ENCODE results near the gene LPP. TPM values are rescaled to one million over a fixed set of nuclear protein-coding genes. Genes with fewer than 3 reads are reported as not detected.
A peak's percentile ranks its signal among the peaks of the same experiment; 100 is the strongest.

LPP gene
- polyA plus RNA-seq, 2 donors: 10.5 to 12.9 TPM

GRCh38 chr3:188647237-188647636, 493.3 kb downstream of the LPP start:
- peaks cover 0 to 3% of the 10 kb centered on the region in 2 donors for H3K36me3 ChIP-seq (ENCODE audit: control insufficient read depth in 2 of 2, insufficient read depth in 2 of 2, low read length in 1 of 2)
- no peaks in the 10 kb centered on the region for H3K27me3 ChIP-seq (ENCODE audit: control insufficient read depth in 1 of 2, insufficient read depth in 2 of 2, low read length in 2 of 2)
- H3K4me1 ChIP-seq (ENCODE audit: control insufficient read depth in 2 of 2, insufficient read depth in 2 of 2, low read length in 1 of 2): no peaks in the 10 kb centered on the region
- 96 to 98% methylated on average over 6 of the region's 6 CpGs for WGBS, 2 donors
- no peak overlapping the region for H3K27ac ChIP-seq (ENCODE audit: low read depth in 2 of 2, low read length in 1 of 2)
- H3K4me3 ChIP-seq (ENCODE audit: low read depth in 1 of 2, low read length in 2 of 2): no peak overlapping the region
- H3K9me3 ChIP-seq (ENCODE audit: control insufficient read depth in 2 of 2, insufficient read depth in 1 of 2, low read depth in 1 of 2, low read length in 1 of 2): no peaks in the 10 kb centered on the region

DNA sequence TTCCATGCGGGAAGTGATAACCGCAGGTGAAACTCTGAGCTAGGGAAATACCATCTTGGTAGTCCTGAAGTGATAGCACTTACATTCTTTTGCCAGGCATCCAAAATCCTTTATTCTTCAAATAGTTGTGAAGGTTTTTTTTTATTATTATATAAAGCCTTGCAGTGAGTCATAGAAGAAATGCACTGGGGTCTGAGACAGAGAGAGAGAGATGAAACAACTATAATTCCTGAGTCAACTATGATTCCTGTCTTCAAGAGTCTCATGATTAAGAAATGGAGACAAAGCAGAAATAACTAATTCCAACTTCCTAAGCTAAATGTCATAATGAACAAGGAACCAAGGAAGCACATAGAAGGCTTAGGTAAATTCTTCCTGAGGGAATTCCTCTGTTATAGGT, 495.6 kb downstream of the LPP start:
- no peak overlapping the region for H3K27ac ChIP-seq (ENCODE audit: low read depth in 2 of 2, low read length in 1 of 2)
- H3K36me3 ChIP-seq (ENCODE audit: control insufficient read depth in 2 of 2, insufficient read depth in 2 of 2, low read length in 1 of 2): peaks cover 0 to 3% of the 10 kb centered on the region in 2 donors
- H3K4me1 ChIP-seq (ENCODE audit: control insufficient read depth in 2 of 2, insufficient read depth in 2 of 2, low read length in 1 of 2): no peaks in the 10 kb centered on the region
- no peaks in the 10 kb centered on the region for H3K9me3 ChIP-seq (ENCODE audit: control insufficient read depth in 2 of 2, insufficient read depth in 1 of 2, low read depth in 1 of 2, low read length in 1 of 2)
- no peaks in the 10 kb centered on the region for H3K27me3 ChIP-seq (ENCODE audit: control insufficient read depth in 1 of 2, insufficient read depth in 2 of 2, low read length in 2 of 2)
- WGBS, 2 donors: 94 to 96% methylated on average over 2 of the region's 2 CpGs
- no peak overlapping the region for H3K4me3 ChIP-seq (ENCODE audit: low read depth in 1 of 2, low read length in 2 of 2)

DNA sequence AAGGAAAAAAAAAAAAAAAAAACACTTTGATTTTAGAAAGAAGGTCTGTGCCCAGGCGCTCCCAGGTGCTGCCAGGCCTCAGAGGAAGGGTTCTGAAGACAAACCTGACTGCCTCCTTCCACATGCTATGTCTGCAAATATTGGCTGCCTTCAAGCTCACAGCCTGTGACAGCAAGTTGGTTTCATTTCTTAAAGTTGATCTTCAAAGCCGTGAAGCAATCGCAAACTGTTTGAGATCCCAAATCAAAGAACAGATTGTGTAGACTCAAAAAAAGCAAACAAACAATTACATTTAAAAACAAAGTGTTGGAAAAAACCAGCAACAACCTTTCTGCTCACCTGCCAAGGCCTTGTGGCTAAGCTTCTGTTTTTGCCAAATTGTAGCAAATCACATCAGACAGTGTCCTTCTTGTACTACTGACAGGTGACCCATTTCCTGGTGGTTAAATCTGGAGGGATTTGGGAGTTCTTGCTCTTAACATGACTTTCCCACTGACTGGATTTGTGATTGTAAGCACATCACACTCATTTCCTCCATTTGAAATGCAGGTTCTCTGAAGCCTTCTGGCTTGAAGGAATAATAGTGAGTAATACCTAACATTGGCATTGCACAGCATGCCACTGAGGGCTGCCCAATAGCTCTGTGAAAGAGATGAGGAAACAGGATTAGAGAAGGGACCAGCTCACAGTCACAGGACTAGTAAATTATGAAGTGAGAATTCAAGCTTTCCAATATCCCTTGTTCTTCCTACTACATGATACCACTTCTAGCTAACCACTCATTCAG, 502.4 kb downstream of the LPP start:
- H3K36me3 ChIP-seq (ENCODE audit: control insufficient read depth in 2 of 2, insufficient read depth in 2 of 2, low read length in 1 of 2): no peaks in the 10 kb centered on the region
- H3K4me1 ChIP-seq (ENCODE audit: control insufficient read depth in 2 of 2, insufficient read depth in 2 of 2, low read length in 1 of 2): no peaks in the 10 kb centered on the region
- WGBS, 2 donors: 62% methylated on average over 3 of the region's 3 CpGs
- no peaks in the 10 kb centered on the region for H3K27me3 ChIP-seq (ENCODE audit: control insufficient read depth in 1 of 2, insufficient read depth in 2 of 2, low read length in 2 of 2)
- peak overlapping the region; percentile 53 to 61 for H3K27ac ChIP-seq (ENCODE audit: low read depth in 2 of 2, low read length in 1 of 2)
- no peak overlapping the region for H3K4me3 ChIP-seq (ENCODE audit: low read depth in 1 of 2, low read length in 2 of 2)
- no peaks in the 10 kb centered on the region for H3K9me3 ChIP-seq (ENCODE audit: control insufficient read depth in 2 of 2, insufficient read depth in 1 of 2, low read depth in 1 of 2, low read length in 1 of 2)

DNA sequence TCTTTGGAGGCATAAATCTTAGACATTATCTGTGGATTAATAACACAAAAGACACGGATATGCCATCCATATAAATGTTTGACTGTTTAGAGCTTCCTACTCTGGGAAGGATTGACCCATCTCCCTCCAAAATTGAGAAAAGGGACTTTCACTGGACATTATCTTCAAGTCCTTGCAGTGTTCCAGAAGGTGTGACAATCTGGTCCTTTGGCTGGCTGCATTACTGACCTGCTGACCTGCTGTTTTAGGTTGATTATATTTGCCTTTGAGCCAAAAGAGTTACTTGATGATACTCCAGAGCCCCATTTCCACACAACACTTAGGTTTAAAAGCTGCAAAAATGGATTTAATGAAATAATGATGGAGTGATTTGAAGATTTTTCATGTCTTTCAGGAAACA, 504.6 kb downstream of the LPP start:
- H3K4me1 ChIP-seq (ENCODE audit: control insufficient read depth in 2 of 2, insufficient read depth in 2 of 2, low read length in 1 of 2): no peaks in the 10 kb centered on the region
- H3K36me3 ChIP-seq (ENCODE audit: control insufficient read depth in 2 of 2, insufficient read depth in 2 of 2, low read length in 1 of 2): no peaks in the 10 kb centered on the region
- H3K27ac ChIP-seq (ENCODE audit: low read depth in 2 of 2, low read length in 1 of 2): no peak overlapping the region
- no peaks in the 10 kb centered on the region for H3K9me3 ChIP-seq (ENCODE audit: control insufficient read depth in 2 of 2, insufficient read depth in 1 of 2, low read depth in 1 of 2, low read length in 1 of 2)
- no peak overlapping the region for H3K4me3 ChIP-seq (ENCODE audit: low read depth in 1 of 2, low read length in 2 of 2)
- WGBS, 2 donors: 58 to 61% methylated on average over 1 of the region's 1 CpG
- no peaks in the 10 kb centered on the region for H3K27me3 ChIP-seq (ENCODE audit: control insufficient read depth in 1 of 2, insufficient read depth in 2 of 2, low read length in 2 of 2)

- H3K4me1 ChIP-seq (ENCODE audit: control insufficient read depth in 2 of 2, insufficient read depth in 2 of 2, low read length in 1 of 2): no peaks in the 10 kb centered on the region
- no peaks in the 10 kb centered on the region for H3K27me3 ChIP-seq (ENCODE audit: control insufficient read depth in 1 of 2, insufficient read depth in 2 of 2, low read length in 2 of 2)
- no peaks in the 10 kb centered on the region for H3K36me3 ChIP-seq (ENCODE audit: control insufficient read depth in 2 of 2, insufficient read depth in 2 of 2, low read length in 1 of 2)
- WGBS, 2 donors: 37 to 58% methylated on average over 5 of the region's 5 CpGs
- H3K4me3 ChIP-seq (ENCODE audit: low read depth in 1 of 2, low read length in 2 of 2): no peak overlapping the region
- H3K27ac ChIP-seq (ENCODE audit: low read depth in 2 of 2, low read length in 1 of 2): peak overlapping the region in 1 of 2 donors; percentile 4
- H3K9me3 ChIP-seq (ENCODE audit: control insufficient read depth in 2 of 2, insufficient read depth in 1 of 2, low read depth in 1 of 2, low read length in 1 of 2): no peaks in the 10 kb centered on the region
Observed at GRCh38 chr3:188659449-188660090, 505.6 kb downstream of the LPP start.

DNA sequence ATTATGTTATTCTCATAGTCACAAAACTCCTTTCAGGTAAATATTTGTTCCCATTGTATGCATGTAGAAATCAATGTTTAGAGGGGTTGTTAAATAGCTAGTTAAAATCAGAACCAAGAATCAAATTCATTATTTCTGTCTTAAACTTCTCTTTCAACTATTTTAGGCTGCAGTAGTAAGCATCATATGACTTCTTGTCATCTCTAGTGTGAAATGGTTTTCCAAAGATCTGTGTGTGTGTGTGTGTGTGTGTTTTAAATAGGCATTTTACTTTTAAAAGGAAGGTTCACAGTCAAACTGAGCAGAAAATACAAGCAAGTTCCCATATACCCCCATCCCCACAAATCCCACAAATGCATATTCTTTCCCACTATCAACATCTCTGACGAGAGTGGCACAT, 506.5 kb downstream of the LPP start:
- no peak overlapping the region for H3K4me3 ChIP-seq (ENCODE audit: low read depth in 1 of 2, low read length in 2 of 2)
- no peaks in the 10 kb centered on the region for H3K27me3 ChIP-seq (ENCODE audit: control insufficient read depth in 1 of 2, insufficient read depth in 2 of 2, low read length in 2 of 2)
- no peaks in the 10 kb centered on the region for H3K4me1 ChIP-seq (ENCODE audit: control insufficient read depth in 2 of 2, insufficient read depth in 2 of 2, low read length in 1 of 2)
- no peaks in the 10 kb centered on the region for H3K9me3 ChIP-seq (ENCODE audit: control insufficient read depth in 2 of 2, insufficient read depth in 1 of 2, low read depth in 1 of 2, low read length in 1 of 2)
- no peaks in the 10 kb centered on the region for H3K36me3 ChIP-seq (ENCODE audit: control insufficient read depth in 2 of 2, insufficient read depth in 2 of 2, low read length in 1 of 2)
- no peak overlapping the region for H3K27ac ChIP-seq (ENCODE audit: low read depth in 2 of 2, low read length in 1 of 2)
- WGBS, 2 donors: 93 to 97% methylated on average over 1 of the region's 1 CpG

- Histone ChIP-seq H3K27me3 (ENCODE audit: control insufficient read depth in 1 of 2, insufficient read depth in 2 of 2, low read length in 2 of 2) (no peaks in the 10 kb centered on the region), H3K9me3 (ENCODE audit: control insufficient read depth in 2 of 2, insufficient read depth in 1 of 2, low read depth in 1 of 2, low read length in 1 of 2) (no peaks in the 10 kb centered on the region), H3K27ac (ENCODE audit: low read depth in 2 of 2, low read length in 1 of 2) (no peak overlapping the region), H3K36me3 (ENCODE audit: control insufficient read depth in 2 of 2, insufficient read depth in 2 of 2, low read length in 1 of 2) (no peaks in the 10 kb centered on the region), H3K4me1 (ENCODE audit: control insufficient read depth in 2 of 2, insufficient read depth in 2 of 2, low read length in 1 of 2) (no peaks in the 10 kb centered on the region), H3K4me3 (ENCODE audit: low read depth in 1 of 2, low read length in 2 of 2) (no peak overlapping the region)
- WGBS, 2 donors: 80 to 92% methylated on average over 2 of the region's 2 CpGs
Observed at GRCh38 chr3:188661806-188662205, 507.8 kb downstream of the LPP start.

GRCh38 chr3:188662214-188662613, 508.3 kb downstream of the LPP start:
- Histone ChIP-seq H3K27ac (ENCODE audit: low read depth in 2 of 2, low read length in 1 of 2) (no peak overlapping the region), H3K36me3 (ENCODE audit: control insufficient read depth in 2 of 2, insufficient read depth in 2 of 2, low read length in 1 of 2) (no peaks in the 10 kb centered on the region), H3K27me3 (ENCODE audit: control insufficient read depth in 1 of 2, insufficient read depth in 2 of 2, low read length in 2 of 2) (no peaks in the 10 kb centered on the region), H3K9me3 (ENCODE audit: control insufficient read depth in 2 of 2, insufficient read depth in 1 of 2, low read depth in 1 of 2, low read length in 1 of 2) (no peaks in the 10 kb centered on the region), H3K4me1 (ENCODE audit: control insufficient read depth in 2 of 2, insufficient read depth in 2 of 2, low read length in 1 of 2) (no peaks in the 10 kb centered on the region), H3K4me3 (ENCODE audit: low read depth in 1 of 2, low read length in 2 of 2) (no peak overlapping the region)
- 49 to 62% methylated on average over 1 of the region's 1 CpG for WGBS, 2 donors

- H3K27me3 ChIP-seq (ENCODE audit: control insufficient read depth in 1 of 2, insufficient read depth in 2 of 2, low read length in 2 of 2): no peaks in the 10 kb centered on the region
- H3K9me3 ChIP-seq (ENCODE audit: control insufficient read depth in 2 of 2, insufficient read depth in 1 of 2, low read depth in 1 of 2, low read length in 1 of 2): no peaks in the 10 kb centered on the region
- no peaks in the 10 kb centered on the region for H3K4me1 ChIP-seq (ENCODE audit: control insufficient read depth in 2 of 2, insufficient read depth in 2 of 2, low read length in 1 of 2)
- no peak overlapping the region for H3K4me3 ChIP-seq (ENCODE audit: low read depth in 1 of 2, low read length in 2 of 2)
- H3K36me3 ChIP-seq (ENCODE audit: control insufficient read depth in 2 of 2, insufficient read depth in 2 of 2, low read length in 1 of 2): no peaks in the 10 kb centered on the region
- no peak overlapping the region for H3K27ac ChIP-seq (ENCODE audit: low read depth in 2 of 2, low read length in 1 of 2)
- 65 to 75% methylated on average over 2 of the region's 2 CpGs for WGBS, 2 donors
Observed at GRCh38 chr3:188662795-188663194, 508.8 kb downstream of the LPP start.

DNA sequence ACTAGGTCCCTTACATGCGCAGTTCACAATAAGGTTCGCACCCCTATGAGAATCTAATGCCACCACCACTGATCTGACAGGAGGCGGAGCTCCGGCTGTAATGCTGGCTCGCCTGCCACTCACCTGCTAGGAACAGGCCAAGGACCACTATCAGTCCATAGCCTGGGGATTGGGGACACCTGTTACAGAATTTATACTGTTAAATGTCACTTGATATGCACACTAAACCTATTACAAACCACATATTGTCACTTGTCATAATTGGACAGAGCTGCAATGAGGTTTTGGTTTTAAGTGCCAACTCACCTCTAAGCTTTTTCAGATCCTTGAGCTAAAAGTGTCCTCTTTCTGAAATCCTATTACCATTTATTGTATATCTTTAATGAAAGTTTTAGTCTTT, 509.9 kb downstream of the LPP start:
- H3K4me3 ChIP-seq (ENCODE audit: low read depth in 1 of 2, low read length in 2 of 2): no peak overlapping the region
- H3K4me1 ChIP-seq (ENCODE audit: control insufficient read depth in 2 of 2, insufficient read depth in 2 of 2, low read length in 1 of 2): no peaks in the 10 kb centered on the region
- 93 to 97% methylated on average over 5 of the region's 5 CpGs for WGBS, 2 donors
- H3K27me3 ChIP-seq (ENCODE audit: control insufficient read depth in 1 of 2, insufficient read depth in 2 of 2, low read length in 2 of 2): no peaks in the 10 kb centered on the region
- no peak overlapping the region for H3K27ac ChIP-seq (ENCODE audit: low read depth in 2 of 2, low read length in 1 of 2)
- no peaks in the 10 kb centered on the region for H3K9me3 ChIP-seq (ENCODE audit: control insufficient read depth in 2 of 2, insufficient read depth in 1 of 2, low read depth in 1 of 2, low read length in 1 of 2)
- H3K36me3 ChIP-seq (ENCODE audit: control insufficient read depth in 2 of 2, insufficient read depth in 2 of 2, low read length in 1 of 2): no peaks in the 10 kb centered on the region
